Fibroblast of mammary gland (primary cell): ENCODE results near the gene CCNI.
A peak's percentile ranks its signal among the peaks of the same experiment; 100 is the strongest.
"Not testable (repeated sequence)": the region's sequence is repeated elsewhere in the genome, so short reads cannot be mapped to it uniquely, and the experiment has no call there.

Experiments
- DNase-seq: peaks from one replicate; pipeline ENCODE4 v3.0.0-alpha.2; 2010; ENCODE audit warnings: low read depth
- H3K4me3 ChIP-seq: 2 replicates; pipeline ENCODE4 v1.5.1; 2011; ENCODE audit warnings: low read depth, mild to moderate bottlenecking, low read length, moderate library complexity; ENCODE audit not compliant: control insufficient read depth
- CTCF ChIP-seq: conservative IDR thresholded peaks from 2 replicates; pipeline ENCODE4 v1.5.1; 2011; ENCODE audit warnings: low read depth, low read length, inconsistent platforms; ENCODE audit not compliant: control insufficient read depth, insufficient read depth

The CCNI gene

DNA sequence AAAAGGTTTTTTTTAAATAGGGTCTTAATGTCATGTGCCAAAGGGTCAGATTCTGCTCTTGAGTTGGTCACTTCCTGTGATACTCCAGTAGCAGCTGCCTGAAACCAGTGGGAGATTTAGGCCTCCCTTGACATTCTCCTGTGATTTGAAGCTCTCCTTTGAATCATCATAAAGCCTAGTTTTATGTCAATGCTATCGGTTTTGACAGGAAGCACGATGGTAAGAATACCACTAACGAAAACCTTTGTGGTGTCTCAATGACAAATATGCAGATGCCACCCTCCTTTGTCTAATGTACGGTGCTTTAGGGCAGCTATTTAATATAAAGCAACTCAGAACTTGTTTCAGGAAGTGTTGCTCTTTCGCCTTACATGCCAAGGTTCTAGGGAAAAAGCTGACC is 44.2 kb downstream of the CCNI start:
- no peak for TF ChIP-seq CTCF
- H3K4me3 ChIP-seq, result no peak overlapping the region
- DNase-seq, result no peak

GRCh38 chr4:77029757-77030156 is 46.0 kb downstream of the CCNI start:
- H3K4me3 ChIP-seq, result not testable (repeated sequence)

DNA sequence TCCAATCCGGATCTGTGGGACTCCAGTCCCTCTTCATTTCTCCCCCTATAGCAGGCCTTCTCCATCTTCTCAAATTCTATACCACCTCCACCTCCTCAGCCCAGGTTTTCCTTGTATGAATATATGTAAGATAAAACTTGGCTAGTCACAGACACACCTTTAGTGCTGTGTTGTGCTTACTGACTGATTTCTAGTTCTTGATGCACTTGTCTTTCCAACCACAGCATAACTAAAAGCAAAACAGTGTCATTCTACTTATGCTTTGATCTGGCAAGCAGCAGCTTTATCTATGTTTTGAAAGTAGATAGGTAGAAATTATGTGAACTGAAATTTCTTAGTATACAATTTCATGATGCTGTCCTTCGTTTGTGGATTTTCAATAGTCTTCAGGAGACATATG is 47.5 kb downstream of the CCNI start:
- no peak for DNase-seq
- TF ChIP-seq CTCF, result no peak
- no peak overlapping the region for H3K4me3 ChIP-seq

More at GRCh38 chr4:77029757-77030156, 46.0 kb downstream of the CCNI start:
- DNase-seq, result not testable (repeated sequence)

DNA sequence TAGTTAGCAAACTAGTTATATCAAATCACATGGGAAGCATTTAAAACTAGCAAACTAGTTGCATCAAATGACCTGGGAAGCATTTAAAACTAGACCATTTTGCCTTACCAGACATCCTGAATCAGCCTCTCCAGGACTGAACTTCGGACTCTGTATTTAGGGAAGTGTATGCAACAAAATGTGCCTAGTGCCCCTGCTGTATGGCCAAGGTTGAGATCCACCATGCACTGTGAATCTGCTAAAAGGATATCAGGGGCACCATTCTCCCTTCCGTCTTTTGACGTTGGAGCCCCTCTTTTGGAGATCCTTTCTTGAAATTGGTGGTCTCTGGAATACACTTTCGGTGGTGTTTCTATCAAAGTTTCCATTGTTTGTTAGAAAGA is 49.5 kb downstream of the CCNI start:
- DNase-seq, result no peak
- H3K4me3 ChIP-seq, result no peak overlapping the region
- no peak for TF ChIP-seq CTCF

DNA sequence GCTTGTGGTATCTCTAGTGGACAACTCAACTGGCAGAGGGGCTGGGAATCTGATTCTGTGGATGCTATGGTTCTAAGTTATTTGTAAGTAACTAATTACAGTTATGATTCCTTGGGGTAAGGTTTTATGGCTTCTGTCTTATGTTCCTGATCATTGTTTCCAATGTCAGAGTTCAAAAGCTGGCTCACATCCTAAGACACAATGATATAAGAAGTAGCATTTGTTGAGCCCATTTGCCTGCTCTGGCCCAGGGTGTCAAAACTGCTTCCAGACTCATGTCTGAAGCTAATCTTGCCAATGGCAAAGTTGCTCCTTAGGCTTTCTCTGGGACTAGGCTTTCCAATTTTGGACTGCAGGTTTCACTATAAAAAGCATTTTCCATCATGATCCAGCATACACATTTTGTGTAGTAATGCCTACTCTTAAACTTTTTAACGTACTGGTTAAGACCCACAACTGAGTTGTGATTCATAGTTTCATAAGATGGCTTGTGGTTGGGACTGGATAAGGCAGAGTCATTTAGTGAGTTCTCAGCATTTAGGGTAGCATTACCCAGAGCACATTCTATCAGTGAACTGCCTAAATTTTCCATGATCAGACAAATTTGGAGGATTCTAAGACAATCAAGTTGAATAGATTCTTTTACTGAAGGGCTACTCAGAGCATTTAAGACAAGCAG is 50.0 kb downstream of the CCNI start:
- no peak overlapping the region for H3K4me3 ChIP-seq
- peak; percentile 68 for DNase-seq
- TF ChIP-seq CTCF, result no peak

DNA sequence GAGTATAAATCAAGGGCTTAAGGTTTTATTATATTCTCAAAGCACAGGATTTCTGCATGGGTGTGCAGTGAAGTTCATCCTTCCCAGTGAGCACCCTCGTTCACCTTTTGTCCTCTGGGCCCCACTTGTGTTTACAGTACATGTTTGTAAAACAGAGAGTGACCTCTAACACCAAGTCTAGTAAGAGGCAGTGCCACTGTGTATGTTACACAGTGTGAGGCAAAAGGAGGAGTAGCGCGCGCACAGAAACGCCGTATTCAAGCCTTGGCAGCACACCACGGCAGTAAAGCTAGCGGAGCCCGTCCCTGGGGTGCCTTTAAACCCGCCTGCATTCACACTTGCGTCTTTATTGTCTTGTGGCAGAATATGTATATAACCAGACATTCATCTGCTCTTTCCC is 51.9 kb downstream of the CCNI start:
- no peak for DNase-seq
- TF ChIP-seq CTCF, result no peak
- no peak overlapping the region for H3K4me3 ChIP-seq

- DNase-seq, result peak; percentile 47
- no peak for TF ChIP-seq CTCF
- H3K4me3 ChIP-seq, result no peak overlapping the region
Observed at GRCh38 chr4:77022560-77023179, 53.1 kb downstream of the CCNI start.
